Choroid plexus epithelial cell (primary cell): ENCODE measurements around the gene TTC39B.

ENCODE experiments used
- DNase-seq: peaks from one replicate; pipeline ENCODE4 v3.0.0-alpha.2; 2010; ENCODE audit warnings: low read depth
- H3K4me3 ChIP-seq: 2 replicates; pipeline ENCODE4 v1.5.1; 2011; ENCODE audit warnings: low read depth, mild to moderate bottlenecking, control low read depth, low read length, moderate library complexity
- TF ChIP-seq, protein P1 (sequence below): conservative IDR thresholded peaks from 2 replicates; pipeline ENCODE4 v1.5.1; 2011; ENCODE audit warnings: low read depth, mild to moderate bottlenecking, control low read depth, inconsistent platforms, low read length, moderate library complexity

TTC39B gene

DNA sequence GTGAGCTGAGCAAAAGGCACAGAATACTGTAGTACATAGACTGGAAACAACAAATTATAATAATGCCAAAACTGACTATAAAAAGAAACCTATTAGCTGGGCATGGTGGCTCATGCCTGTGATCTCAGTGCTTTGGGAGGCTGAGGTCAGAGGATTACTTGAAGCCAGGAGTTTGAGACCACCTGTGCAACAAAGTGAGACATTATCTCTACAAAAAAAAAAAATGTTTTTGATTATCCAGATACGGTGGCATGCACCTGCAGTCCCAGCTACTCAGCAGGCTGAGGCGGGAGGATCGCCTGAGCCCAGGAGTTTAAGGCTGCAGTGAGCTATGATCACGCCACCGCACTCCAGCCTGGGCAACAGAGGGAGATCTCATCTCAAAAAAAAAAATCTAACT, 175.9 kb downstream of the TTC39B start:
- DNase-seq: no peak
- H3K4me3 ChIP-seq: no peak overlapping the region
- TF ChIP-seq, protein P1, sequence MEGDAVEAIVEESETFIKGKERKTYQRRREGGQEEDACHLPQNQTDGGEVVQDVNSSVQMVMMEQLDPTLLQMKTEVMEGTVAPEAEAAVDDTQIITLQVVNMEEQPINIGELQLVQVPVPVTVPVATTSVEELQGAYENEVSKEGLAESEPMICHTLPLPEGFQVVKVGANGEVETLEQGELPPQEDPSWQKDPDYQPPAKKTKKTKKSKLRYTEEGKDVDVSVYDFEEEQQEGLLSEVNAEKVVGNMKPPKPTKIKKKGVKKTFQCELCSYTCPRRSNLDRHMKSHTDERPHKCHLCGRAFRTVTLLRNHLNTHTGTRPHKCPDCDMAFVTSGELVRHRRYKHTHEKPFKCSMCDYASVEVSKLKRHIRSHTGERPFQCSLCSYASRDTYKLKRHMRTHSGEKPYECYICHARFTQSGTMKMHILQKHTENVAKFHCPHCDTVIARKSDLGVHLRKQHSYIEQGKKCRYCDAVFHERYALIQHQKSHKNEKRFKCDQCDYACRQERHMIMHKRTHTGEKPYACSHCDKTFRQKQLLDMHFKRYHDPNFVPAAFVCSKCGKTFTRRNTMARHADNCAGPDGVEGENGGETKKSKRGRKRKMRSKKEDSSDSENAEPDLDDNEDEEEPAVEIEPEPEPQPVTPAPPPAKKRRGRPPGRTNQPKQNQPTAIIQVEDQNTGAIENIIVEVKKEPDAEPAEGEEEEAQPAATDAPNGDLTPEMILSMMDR: no peak

GRCh38 chr9:15127831-15128230, 179.2 kb downstream of the TTC39B start:
- TF ChIP-seq, protein P1: no peak
- no peak overlapping the region for H3K4me3 ChIP-seq
- no peak for DNase-seq

GRCh38 chr9:15121630-15122029, 185.4 kb downstream of the TTC39B start:
- no peak overlapping the region for H3K4me3 ChIP-seq
- no peak for DNase-seq
- TF ChIP-seq, protein P1: no peak

DNA sequence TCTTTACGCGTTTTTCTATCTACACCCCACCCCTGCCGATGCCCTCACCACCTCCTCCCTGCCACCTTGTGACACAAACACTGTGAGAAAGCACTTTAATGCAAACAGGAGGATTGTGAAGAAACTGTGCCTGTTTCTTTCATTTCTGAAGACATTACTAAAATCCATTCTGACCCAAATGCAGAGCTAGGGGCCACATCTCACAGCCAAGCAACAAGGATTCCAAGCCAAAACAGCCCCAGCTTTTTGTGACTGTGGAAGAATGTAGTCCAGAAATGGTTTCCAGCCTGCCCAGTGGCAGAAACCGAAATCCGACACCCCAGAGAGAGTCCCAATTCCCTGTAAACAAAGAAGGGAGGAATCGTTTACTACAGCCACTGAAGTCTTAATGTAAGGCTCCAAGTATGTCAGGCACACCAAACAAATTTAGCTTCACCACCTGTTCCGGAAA, 190.9 kb downstream of the TTC39B start:
- TF ChIP-seq, protein P1: no peak
- no peak for DNase-seq
- no peak overlapping the region for H3K4me3 ChIP-seq

- DNase-seq: no peak
- TF ChIP-seq, protein P1: no peak
These were observed 191.3 kb downstream of the TTC39B start for GRCh38 chr9:15115702-15116101.

DNA sequence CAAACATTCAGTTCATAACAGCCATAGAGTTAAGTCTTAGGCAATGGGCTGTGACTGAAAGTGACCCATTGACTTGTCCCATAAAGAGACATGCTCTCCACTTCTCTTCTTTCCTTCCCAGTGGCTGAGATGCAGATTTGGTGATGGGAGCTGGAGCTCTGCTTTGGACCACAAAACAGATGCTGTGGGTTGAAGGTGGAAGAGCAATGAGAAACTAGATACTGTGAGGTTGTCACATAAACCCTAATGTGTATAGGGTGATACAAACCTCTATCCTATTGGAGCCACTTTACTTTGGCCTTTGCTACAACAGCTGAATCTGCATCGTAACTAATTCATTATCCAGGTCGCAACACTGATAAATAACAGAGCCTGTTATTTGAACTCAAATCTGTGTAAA, 192.0 kb downstream of the TTC39B start:
- H3K4me3 ChIP-seq: no peak overlapping the region
- DNase-seq: no peak
- TF ChIP-seq, protein P1: no peak

More at GRCh38 chr9:15115702-15116101, 191.3 kb downstream of the TTC39B start:
- H3K4me3 ChIP-seq: no peak overlapping the region
